ENCODE results near the gene ISYNA1. TPM values are rescaled to one million over a fixed set of nuclear protein-coding genes. Genes with fewer than 3 reads are reported as not detected.

Gene ISYNA1
- total and polyA plus RNA-seq, 2 donors (not counting 1 experiment from before 2014, with no cell fraction given), result 22.6 to 28.3 TPM

DNA sequence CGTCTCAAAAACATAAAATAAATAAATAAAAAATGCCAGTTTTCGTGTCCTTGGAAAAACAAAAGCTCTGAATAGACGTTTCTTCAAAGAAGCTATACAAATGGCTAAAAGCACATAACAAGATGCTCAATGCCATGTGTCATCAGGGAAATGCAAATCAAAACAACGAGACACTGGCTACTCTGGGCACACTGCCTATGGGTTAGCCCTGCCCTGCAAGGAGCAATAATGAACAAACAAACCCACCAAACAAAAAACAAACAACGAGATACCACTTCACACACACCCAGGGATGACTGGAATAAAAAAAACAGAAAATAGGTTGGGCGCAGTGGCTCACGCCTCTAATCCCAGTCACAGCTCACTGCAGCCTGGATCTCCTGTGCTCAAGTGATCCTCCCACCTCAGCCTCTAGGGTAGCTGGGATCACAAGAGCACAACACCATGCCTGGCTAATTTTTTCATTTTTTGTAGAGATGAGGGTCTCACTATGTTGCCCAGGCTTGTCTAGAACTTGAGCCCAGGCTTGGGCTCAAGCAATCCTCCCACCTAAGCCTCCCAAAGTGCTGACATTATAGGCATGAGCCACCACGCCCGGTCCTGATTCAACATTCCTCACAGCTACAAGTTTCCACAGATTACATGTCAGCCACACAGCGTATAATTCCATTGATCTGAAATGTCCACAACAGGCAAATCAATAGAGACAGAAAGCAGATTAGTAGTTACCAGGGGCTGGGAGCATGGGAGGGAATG, 15.5 kb upstream of the ISYNA1 start:
- intact Hi-C loops (cut with micrococcal nuclease), result no loop called here
- Histone ChIP-seq H2AFZ (ENCODE audit: insufficient read depth, low read depth, low read length, poor library complexity, severe bottlenecking) (no peak overlapping the region), H3K9ac (ENCODE audit: low read length) (no peak overlapping the region), H3K79me2 (ENCODE audit: control insufficient read depth, insufficient read depth, low read length) (peaks cover 24% of the 10 kb centered on the region), H3K27me3 (replicated peaks in 1 of 4; ENCODE audit: control extremely low read depth in 1 of 4, control insufficient read depth in 3 of 4, insufficient read depth in 4 of 4, low read length in 3 of 4) (no peaks in the 10 kb centered on the region), H4K20me1 (ENCODE audit: control insufficient read depth, insufficient read depth, low read length, poor library complexity, severe bottlenecking) (peaks cover 32% of the 10 kb centered on the region), H3K4me1 (ENCODE audit: control insufficient read depth in 2 of 2, insufficient read depth in 2 of 2, low read length in 2 of 2) (peaks cover 0 to 5% of the 10 kb centered on the region in 2 donors), H3K4me3 (ENCODE audit: control extremely low read depth in 1 of 5, extremely low read depth in 1 of 5, insufficient read depth in 1 of 5, low read depth in 2 of 5, low read length in 4 of 5) (no peak overlapping the region), H3K27ac (ENCODE audit: low read length in 2 of 2) (no peak overlapping the region), H3K4me2 (replicated peaks; ENCODE audit: low read depth, low read length, poor library complexity, severe bottlenecking) (no peak overlapping the region), H3K9me3 (ENCODE audit: control extremely low read depth in 1 of 3, control insufficient read depth in 2 of 3, insufficient read depth in 1 of 3, low read length in 2 of 3) (no peaks in the 10 kb centered on the region), H3K36me3 (replicated peaks in 1 of 2; ENCODE audit: control extremely low read depth in 1 of 2, control insufficient read depth in 1 of 2, extremely low read depth in 1 of 2, insufficient read depth in 2 of 2, low read length in 1 of 2) (peaks cover 0 to 49% of the 10 kb centered on the region in 2 experiments)
- Mint-ChIP-seq H3K9me3 (ENCODE audit: insufficient read depth) (no peaks in the 10 kb centered on the region), H3K4me1 (peaks cover 6% of the 10 kb centered on the region), H3K27me3 (no peaks in the 10 kb centered on the region), H3K4me3 (no peak overlapping the region), H3K27ac (no peak overlapping the region)
- no peak for DNase-seq
- 97% methylated on average over 7 of the region's 10 CpGs for WGBS (ENCODE audit: insufficient coverage)
- POLR2A ChIA-PET, result interaction anchor here (0.5 kb wide), 1 partner anchor 278 kb away, joined by 3 read pairs; no protein-coding TSS in a partner anchor
- ATAC-seq (ENCODE audit: low read depth), result no peak
- CTCF ChIA-PET, result interaction anchor here (0.6 to 7.6 kb wide), 3 partner anchors 10 to 394 kb away, joined by 3 to 85 read pairs (median 27); no protein-coding TSS in a partner anchor
- TF ChIP-seq CTCF (IDR thresholded peaks at IDR 0.05) (no peak), EZH2 (IDR thresholded peaks at IDR 0.05; ENCODE audit: borderline replicate concordance, insufficient read depth, low read depth, low read length, poor library complexity, severe bottlenecking) (no peak)

GRCh38 chr19:18452386-18452785, 14.5 kb upstream of the ISYNA1 start:
- no peak overlapping the region for H3K27ac ChIP-seq (ENCODE audit: low read length in 2 of 2)
- intact Hi-C loops (cut with micrococcal nuclease), result no loop called here
- H3K4me1 ChIP-seq (ENCODE audit: control insufficient read depth in 2 of 2, insufficient read depth in 2 of 2, low read length in 2 of 2), result peaks cover 0 to 5% of the 10 kb centered on the region in 2 donors
- H3K27ac Mint-ChIP-seq, result no peak overlapping the region
- H3K36me3 ChIP-seq (replicated peaks in 1 of 2; ENCODE audit: control extremely low read depth in 1 of 2, control insufficient read depth in 1 of 2, extremely low read depth in 1 of 2, insufficient read depth in 2 of 2, low read length in 1 of 2), result peaks cover 0 to 52% of the 10 kb centered on the region in 2 experiments
- no peak overlapping the region for H3K9ac ChIP-seq (ENCODE audit: low read length)
- H3K79me2 ChIP-seq (ENCODE audit: control insufficient read depth, insufficient read depth, low read length), result peaks cover 31% of the 10 kb centered on the region
- no peaks in the 10 kb centered on the region for H3K27me3 ChIP-seq (replicated peaks in 1 of 4; ENCODE audit: control extremely low read depth in 1 of 4, control insufficient read depth in 3 of 4, insufficient read depth in 4 of 4, low read length in 3 of 4)
- no peaks in the 10 kb centered on the region for H3K9me3 Mint-ChIP-seq (ENCODE audit: insufficient read depth)
- CTCF ChIA-PET, result interaction anchor here (1.8 to 7.6 kb wide), 3 partner anchors 11 to 442 kb away, joined by 4 to 85 read pairs (median 27); no protein-coding TSS in a partner anchor
- POLR2A ChIA-PET, result no interaction called here
- no peaks in the 10 kb centered on the region for H3K9me3 ChIP-seq (ENCODE audit: control extremely low read depth in 1 of 3, control insufficient read depth in 2 of 3, insufficient read depth in 1 of 3, low read length in 2 of 3)
- 91% methylated on average over 3 of the region's 3 CpGs for WGBS (ENCODE audit: insufficient coverage)
- H3K4me3 ChIP-seq (ENCODE audit: control extremely low read depth in 1 of 5, extremely low read depth in 1 of 5, insufficient read depth in 1 of 5, low read depth in 2 of 5, low read length in 4 of 5), result no peak overlapping the region
- peaks cover 6% of the 10 kb centered on the region for H3K4me1 Mint-ChIP-seq
- H2AFZ ChIP-seq (ENCODE audit: insufficient read depth, low read depth, low read length, poor library complexity, severe bottlenecking), result no peak overlapping the region
- no peak overlapping the region for H3K4me3 Mint-ChIP-seq
- DNase-seq (no peak), ATAC-seq (ENCODE audit: low read depth) (no peak)
- no peak overlapping the region for H3K4me2 ChIP-seq (replicated peaks; ENCODE audit: low read depth, low read length, poor library complexity, severe bottlenecking)
- H4K20me1 ChIP-seq (ENCODE audit: control insufficient read depth, insufficient read depth, low read length, poor library complexity, severe bottlenecking), result peaks cover 35% of the 10 kb centered on the region
- no peaks in the 10 kb centered on the region for H3K27me3 Mint-ChIP-seq
- no peak for TF ChIP-seq EZH2 (IDR thresholded peaks at IDR 0.05; ENCODE audit: borderline replicate concordance, insufficient read depth, low read depth, low read length, poor library complexity, severe bottlenecking)
- TF ChIP-seq CTCF (IDR thresholded peaks at IDR 0.05), result no peak
